Astrocyte (in vitro differentiated cells and primary cell): ENCODE results near the gene PLEKHO2. TPM values are rescaled to one million over a fixed set of nuclear protein-coding genes. Genes with fewer than 3 reads are reported as not detected.

ENCODE experiments used
- DNase-seq: peaks from one replicate; pipeline ENCODE4 v3.0.0-alpha.2; 2010; ENCODE audit warnings: low read depth
- FAIRE-seq: peaks from 2 replicates; lab custom pipeline; 2011; peaks lifted over from hg19 to GRCh38; lab: Jason Lieb, UNC
- H2AFZ ChIP-seq: 2 replicates; pipeline ENCODE4 v1.6.0; 2012; ENCODE audit warnings: low read depth, low read length, inconsistent platforms
- H3K27ac ChIP-seq: 2 replicates; pipeline ENCODE4 v1.5.1; 2011; ENCODE audit warnings: low read depth, low read length, inconsistent platforms
- H3K27me3 ChIP-seq: 2 replicates; pipeline ENCODE4 v1.6.0; 2011; ENCODE audit warnings: low read length, inconsistent platforms; ENCODE audit not compliant: insufficient read depth
- H3K36me3 ChIP-seq: 2 replicates; pipeline ENCODE4 v1.5.1; 2011; ENCODE audit warnings: low read length, inconsistent platforms; ENCODE audit not compliant: insufficient read depth
- H3K4me1 ChIP-seq: 2 replicates; pipeline ENCODE4 v1.5.1; 2011; ENCODE audit warnings: low read length, inconsistent platforms; ENCODE audit not compliant: insufficient read depth
- H3K4me2 ChIP-seq: 2 replicates; pipeline ENCODE4 v1.6.0; 2012; ENCODE audit warnings: low read length, inconsistent platforms
- H3K4me3 ChIP-seq: 2 replicates; pipeline ENCODE4 v1.5.1; 2011; ENCODE audit warnings: low read depth, mild to moderate bottlenecking, low read length, inconsistent platforms; ENCODE audit not compliant: insufficient read depth
- H3K79me2 ChIP-seq: 2 replicates; pipeline ENCODE4 v1.6.0; 2012; ENCODE audit warnings: mild to moderate bottlenecking, low read length, inconsistent platforms; ENCODE audit not compliant: insufficient read depth
- H3K9ac ChIP-seq: 2 replicates; pipeline ENCODE4 v1.6.0; 2012; ENCODE audit warnings: mild to moderate bottlenecking, low read length, inconsistent platforms
- H3K9me3 ChIP-seq: 2 replicates; pipeline ENCODE4 v1.5.1; 2012; ENCODE audit warnings: low read depth, mild to moderate bottlenecking, low read length, inconsistent platforms; ENCODE audit not compliant: insufficient read depth
- H4K20me1 ChIP-seq: 2 replicates; pipeline ENCODE4 v1.6.0; 2012; ENCODE audit warnings: low read length, inconsistent platforms; ENCODE audit not compliant: insufficient read depth
- H3K27ac Mint-ChIP-seq: one replicate; pipeline ENCODE4 v1.8.0; 2021; ENCODE audit warnings: mild to moderate bottlenecking, mixed read lengths; ENCODE audit not compliant: unreplicated experiment
- H3K27me3 Mint-ChIP-seq: one replicate; pipeline ENCODE4 v1.8.0; 2021; ENCODE audit warnings: low read depth, mixed read lengths; ENCODE audit not compliant: unreplicated experiment
- H3K36me3 Mint-ChIP-seq: one replicate; pipeline ENCODE4 v1.8.0; 2021; ENCODE audit warnings: low read depth, mixed read lengths; ENCODE audit not compliant: unreplicated experiment
- H3K4me1 Mint-ChIP-seq: one replicate; pipeline ENCODE4 v1.8.0; 2021; ENCODE audit warnings: low read depth, mixed read lengths; ENCODE audit not compliant: unreplicated experiment
- H3K4me3 Mint-ChIP-seq: one replicate; pipeline ENCODE4 v1.8.0; 2021; ENCODE audit warnings: mild to moderate bottlenecking, moderate library complexity, mixed read lengths; ENCODE audit not compliant: unreplicated experiment
- H3K9me3 Mint-ChIP-seq: one replicate; pipeline ENCODE4 v1.8.0; 2021; ENCODE audit warnings: mild to moderate bottlenecking, mixed read lengths; ENCODE audit not compliant: unreplicated experiment
- EZH2 ChIP-seq: IDR thresholded peaks from 2 replicates; pipeline ENCODE4 v1.6.1; 2012; ENCODE audit warnings: mild to moderate bottlenecking, low read length, inconsistent platforms; ENCODE audit not compliant: insufficient read depth
- total RNA-seq: library from RNA; stranded (reverse); gene quantifications from 2 replicates; pipeline ENCODE4 v1.2.1, GENCODE V29; 2021
- TF ChIP-seq, protein P1 (sequence below): IDR thresholded peaks from 2 replicates; pipeline ENCODE4 v1.5.1; 2011; ENCODE audit warnings: low read depth, mild to moderate bottlenecking, inconsistent platforms, low read length, moderate library complexity; ENCODE audit not compliant: insufficient read depth

The PLEKHO2 gene
- total RNA-seq, 1 donor from 2014 or later: 11.5 TPM

DNA sequence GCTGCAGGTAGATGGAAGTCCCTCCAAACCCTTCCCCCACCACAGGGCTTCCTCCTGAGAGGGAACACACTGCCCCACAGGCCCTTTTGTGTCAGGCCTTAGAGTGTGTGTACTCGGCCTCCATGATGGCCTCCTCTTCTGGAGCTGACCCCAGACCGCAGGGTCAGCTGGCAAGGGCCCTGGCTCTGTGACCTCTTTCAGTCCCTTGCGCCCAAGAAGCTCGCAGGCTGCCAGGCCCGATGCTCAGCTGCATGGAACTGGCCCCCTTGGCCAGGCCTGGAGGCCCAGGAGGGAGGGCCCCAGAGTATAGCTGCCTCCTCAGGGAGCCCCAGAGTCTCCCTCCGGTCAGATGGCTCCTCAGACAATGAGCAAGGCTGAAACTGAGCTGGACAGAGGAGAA, 46.6 kb downstream of the PLEKHO2 start:
- Histone ChIP-seq H3K27ac (no peak overlapping the region), H3K36me3 (no peaks in the 10 kb centered on the region), H3K4me3 (no peak overlapping the region), H3K79me2 (no peaks in the 10 kb centered on the region), H3K4me2 (no peak overlapping the region), H3K4me1 (peaks cover 12% of the 10 kb centered on the region), H3K9ac (no peak overlapping the region), H3K9me3 (no peaks in the 10 kb centered on the region), H4K20me1 (no peaks in the 10 kb centered on the region), H3K27me3 (no peaks in the 10 kb centered on the region), H2AFZ (no peak overlapping the region)
- Mint-ChIP-seq H3K36me3 (no peaks in the 10 kb centered on the region), H3K27ac (no peak overlapping the region), H3K4me1 (peaks cover 23% of the 10 kb centered on the region), H3K9me3 (no peaks in the 10 kb centered on the region), H3K27me3 (no peaks in the 10 kb centered on the region), H3K4me3 (no peak overlapping the region)
- DNase-seq (no peak), FAIRE-seq (no peak)
- TF ChIP-seq, protein P1, sequence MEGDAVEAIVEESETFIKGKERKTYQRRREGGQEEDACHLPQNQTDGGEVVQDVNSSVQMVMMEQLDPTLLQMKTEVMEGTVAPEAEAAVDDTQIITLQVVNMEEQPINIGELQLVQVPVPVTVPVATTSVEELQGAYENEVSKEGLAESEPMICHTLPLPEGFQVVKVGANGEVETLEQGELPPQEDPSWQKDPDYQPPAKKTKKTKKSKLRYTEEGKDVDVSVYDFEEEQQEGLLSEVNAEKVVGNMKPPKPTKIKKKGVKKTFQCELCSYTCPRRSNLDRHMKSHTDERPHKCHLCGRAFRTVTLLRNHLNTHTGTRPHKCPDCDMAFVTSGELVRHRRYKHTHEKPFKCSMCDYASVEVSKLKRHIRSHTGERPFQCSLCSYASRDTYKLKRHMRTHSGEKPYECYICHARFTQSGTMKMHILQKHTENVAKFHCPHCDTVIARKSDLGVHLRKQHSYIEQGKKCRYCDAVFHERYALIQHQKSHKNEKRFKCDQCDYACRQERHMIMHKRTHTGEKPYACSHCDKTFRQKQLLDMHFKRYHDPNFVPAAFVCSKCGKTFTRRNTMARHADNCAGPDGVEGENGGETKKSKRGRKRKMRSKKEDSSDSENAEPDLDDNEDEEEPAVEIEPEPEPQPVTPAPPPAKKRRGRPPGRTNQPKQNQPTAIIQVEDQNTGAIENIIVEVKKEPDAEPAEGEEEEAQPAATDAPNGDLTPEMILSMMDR: no peak
- no peak for TF ChIP-seq EZH2

- H3K4me3 ChIP-seq: no peak overlapping the region
- H3K27me3 Mint-ChIP-seq: no peaks in the 10 kb centered on the region
- peaks cover 29% of the 10 kb centered on the region for H3K4me1 Mint-ChIP-seq
- H3K79me2 ChIP-seq: no peaks in the 10 kb centered on the region
- H3K9ac ChIP-seq: no peak overlapping the region
- TF ChIP-seq, protein P1: no peak
- no peak for TF ChIP-seq EZH2
- DNase-seq (no peak), FAIRE-seq (no peak)
- no peaks in the 10 kb centered on the region for H3K9me3 Mint-ChIP-seq
- H2AFZ ChIP-seq: no peak overlapping the region
- no peaks in the 10 kb centered on the region for H3K27me3 ChIP-seq
- H3K27ac Mint-ChIP-seq: no peak overlapping the region
- no peak overlapping the region for H3K27ac ChIP-seq
- no peaks in the 10 kb centered on the region for H3K36me3 Mint-ChIP-seq
- peaks cover 9% of the 10 kb centered on the region for H3K4me1 ChIP-seq
- no peak overlapping the region for H3K4me3 Mint-ChIP-seq
- no peaks in the 10 kb centered on the region for H4K20me1 ChIP-seq
- no peaks in the 10 kb centered on the region for H3K9me3 ChIP-seq
- no peaks in the 10 kb centered on the region for H3K36me3 ChIP-seq
- no peak overlapping the region for H3K4me2 ChIP-seq
Observed at GRCh38 chr15:64891561-64891960, 49.8 kb downstream of the PLEKHO2 start.

DNA sequence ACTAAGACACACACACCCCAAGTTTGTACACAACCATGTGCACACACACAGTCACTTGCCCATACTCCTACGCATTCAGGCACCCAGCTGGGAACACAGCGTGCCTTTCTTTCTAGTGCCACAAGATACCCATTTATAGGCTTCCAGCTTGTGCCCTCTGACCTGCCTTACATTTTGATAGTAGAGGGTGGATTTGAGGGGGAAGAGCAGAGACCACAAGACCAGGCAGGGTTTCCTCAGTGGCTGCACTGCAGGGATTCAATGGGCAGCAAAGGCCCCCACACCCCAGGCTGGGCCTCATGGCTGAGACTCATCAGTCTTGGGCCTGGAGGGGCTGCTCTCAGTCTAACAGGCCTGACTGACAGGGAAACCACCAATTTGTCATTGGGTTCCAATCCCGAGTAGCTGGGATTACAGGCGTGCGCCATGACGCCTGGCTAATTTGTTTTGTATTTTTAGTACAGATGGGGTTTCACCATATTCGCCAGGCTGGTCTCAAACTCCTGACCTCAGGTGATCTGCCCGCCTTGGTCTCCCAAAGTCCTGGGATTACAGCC, 51.2 kb downstream of the PLEKHO2 start:
- no peak overlapping the region for H3K9ac ChIP-seq
- no peak overlapping the region for H3K4me2 ChIP-seq
- DNase-seq (no peak), FAIRE-seq (no peak)
- Mint-ChIP-seq H3K36me3 (no peaks in the 10 kb centered on the region), H3K27me3 (no peaks in the 10 kb centered on the region), H3K4me3 (no peak overlapping the region), H3K9me3 (no peaks in the 10 kb centered on the region), H3K4me1 (peaks cover 39% of the 10 kb centered on the region), H3K27ac (no peak overlapping the region)
- H3K27ac ChIP-seq: no peak overlapping the region
- H3K36me3 ChIP-seq: no peaks in the 10 kb centered on the region
- peaks cover 20% of the 10 kb centered on the region for H3K4me1 ChIP-seq
- H4K20me1 ChIP-seq: no peaks in the 10 kb centered on the region
- no peaks in the 10 kb centered on the region for H3K27me3 ChIP-seq
- TF ChIP-seq, protein P1: no peak
- no peak for TF ChIP-seq EZH2
- no peaks in the 10 kb centered on the region for H3K79me2 ChIP-seq
- H3K9me3 ChIP-seq: no peaks in the 10 kb centered on the region
- no peak overlapping the region for H2AFZ ChIP-seq
- no peak overlapping the region for H3K4me3 ChIP-seq
